Tibial nerve (tissue), 4 donors: ENCODE results near the gene RPL27.

ENCODE experiments used
- EP300 ChIP-seq, 2 donors: sonication (generic); formaldehyde crosslinking; IDR thresholded peaks; one replicate each; pipeline ENCODE4 v1.6.1; 2017; ENCODE audit warnings: antibody characterized with exemption in 2 of 2, mild to moderate bottlenecking in 1 of 2
- TF ChIP-seq, protein P1 (sequence below), 5 experiments: fragments of 200-600 bp in 3 of 5; fragments of 450-650 bp in 2 of 5; sonication (generic) in 3 of 5; IDR thresholded peaks; one replicate each; pipeline ENCODE4 v1.5.1; 2016 to 2019; ENCODE audit warnings: antibody characterized with exemption in 5 of 5, mild to moderate bottlenecking in 3 of 5, moderate library complexity in 2 of 5

- TF ChIP-seq EP300 (IDR thresholded peaks at IDR 0.05): no peak
- TF ChIP-seq, protein P1, sequence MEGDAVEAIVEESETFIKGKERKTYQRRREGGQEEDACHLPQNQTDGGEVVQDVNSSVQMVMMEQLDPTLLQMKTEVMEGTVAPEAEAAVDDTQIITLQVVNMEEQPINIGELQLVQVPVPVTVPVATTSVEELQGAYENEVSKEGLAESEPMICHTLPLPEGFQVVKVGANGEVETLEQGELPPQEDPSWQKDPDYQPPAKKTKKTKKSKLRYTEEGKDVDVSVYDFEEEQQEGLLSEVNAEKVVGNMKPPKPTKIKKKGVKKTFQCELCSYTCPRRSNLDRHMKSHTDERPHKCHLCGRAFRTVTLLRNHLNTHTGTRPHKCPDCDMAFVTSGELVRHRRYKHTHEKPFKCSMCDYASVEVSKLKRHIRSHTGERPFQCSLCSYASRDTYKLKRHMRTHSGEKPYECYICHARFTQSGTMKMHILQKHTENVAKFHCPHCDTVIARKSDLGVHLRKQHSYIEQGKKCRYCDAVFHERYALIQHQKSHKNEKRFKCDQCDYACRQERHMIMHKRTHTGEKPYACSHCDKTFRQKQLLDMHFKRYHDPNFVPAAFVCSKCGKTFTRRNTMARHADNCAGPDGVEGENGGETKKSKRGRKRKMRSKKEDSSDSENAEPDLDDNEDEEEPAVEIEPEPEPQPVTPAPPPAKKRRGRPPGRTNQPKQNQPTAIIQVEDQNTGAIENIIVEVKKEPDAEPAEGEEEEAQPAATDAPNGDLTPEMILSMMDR (IDR thresholded peaks at IDR 0.05): no peak
Observed at GRCh38 chr17:43030137-43030767, 32.0 kb downstream of the RPL27 start.
